AG04450 (cell line): ENCODE results near the gene NFIC. TPM values are rescaled to one million over a fixed set of nuclear protein-coding genes. Genes with fewer than 3 reads are reported as not detected.
"Not testable (repeated sequence)": the region's sequence is repeated elsewhere in the genome, so short reads cannot be mapped to it uniquely, and the experiment has no call there.

Experiments used
- CTCF ChIA-PET: fragments of 300-600, 350-600 bp; formaldehyde crosslinking; extraction: SDS; loops from one replicate; lab custom pipeline; 2022; ENCODE audit warnings: antibody characterized with exemption, inconsistent platforms; lab: Charles Lee
- POLR2A ChIA-PET: fragments of 350-600 bp; formaldehyde crosslinking; extraction: SDS; loops from one replicate; lab custom pipeline; 2021; ENCODE audit warnings: antibody characterized with exemption, inconsistent platforms; lab: Yijun Ruan, JAX
- DNase-seq: peaks from one replicate; pipeline ENCODE4 v3.0.0-alpha.2; 2011; ENCODE audit warnings: low read depth, low spot score
- H3K27ac ChIP-seq: one replicate; pipeline ENCODE4 v1.5.1; 2012; ENCODE audit warnings: low read depth, low read length, control low read depth
- H3K27me3 ChIP-seq: one replicate; pipeline ENCODE4 v1.6.0; 2012; ENCODE audit warnings: low read length; ENCODE audit not compliant: control insufficient read depth, insufficient read depth
- H3K4me3 ChIP-seq: 2 replicates; pipeline ENCODE4 v1.5.1; 2011; ENCODE audit warnings: mild to moderate bottlenecking, low read depth, low read length, control low read depth
- H3K9me3 ChIP-seq: 2 replicates; pipeline ENCODE4 v1.5.1; 2012; ENCODE audit warnings: low read length; ENCODE audit not compliant: control insufficient read depth, insufficient read depth
- polyA plus RNA-seq: library from polyadenylated mRNA; depleted of rRNA; stranded (reverse); fragments of >200 nt; gene quantifications from 2 replicates; pipeline ENCODE4 v1.2.3, GENCODE V29; 2011
- TF ChIP-seq, protein P1 (sequence below): IDR thresholded peaks from 2 replicates; pipeline ENCODE4 v1.5.1; 2011; ENCODE audit warnings: low read depth, low read length, control low read depth, inconsistent platforms

The NFIC gene
- polyA plus RNA-seq, 1 experiment, result 3.9 TPM

GRCh38 chr19:3420244-3420755 is 53.9 kb downstream of the NFIC start:
- TF ChIP-seq, protein P1, sequence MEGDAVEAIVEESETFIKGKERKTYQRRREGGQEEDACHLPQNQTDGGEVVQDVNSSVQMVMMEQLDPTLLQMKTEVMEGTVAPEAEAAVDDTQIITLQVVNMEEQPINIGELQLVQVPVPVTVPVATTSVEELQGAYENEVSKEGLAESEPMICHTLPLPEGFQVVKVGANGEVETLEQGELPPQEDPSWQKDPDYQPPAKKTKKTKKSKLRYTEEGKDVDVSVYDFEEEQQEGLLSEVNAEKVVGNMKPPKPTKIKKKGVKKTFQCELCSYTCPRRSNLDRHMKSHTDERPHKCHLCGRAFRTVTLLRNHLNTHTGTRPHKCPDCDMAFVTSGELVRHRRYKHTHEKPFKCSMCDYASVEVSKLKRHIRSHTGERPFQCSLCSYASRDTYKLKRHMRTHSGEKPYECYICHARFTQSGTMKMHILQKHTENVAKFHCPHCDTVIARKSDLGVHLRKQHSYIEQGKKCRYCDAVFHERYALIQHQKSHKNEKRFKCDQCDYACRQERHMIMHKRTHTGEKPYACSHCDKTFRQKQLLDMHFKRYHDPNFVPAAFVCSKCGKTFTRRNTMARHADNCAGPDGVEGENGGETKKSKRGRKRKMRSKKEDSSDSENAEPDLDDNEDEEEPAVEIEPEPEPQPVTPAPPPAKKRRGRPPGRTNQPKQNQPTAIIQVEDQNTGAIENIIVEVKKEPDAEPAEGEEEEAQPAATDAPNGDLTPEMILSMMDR, result no peak
- CTCF ChIA-PET, result interaction anchor here (4.1 kb wide), 1 partner anchor 10 kb away, joined by 32 read pairs; no protein-coding TSS in a partner anchor

DNA sequence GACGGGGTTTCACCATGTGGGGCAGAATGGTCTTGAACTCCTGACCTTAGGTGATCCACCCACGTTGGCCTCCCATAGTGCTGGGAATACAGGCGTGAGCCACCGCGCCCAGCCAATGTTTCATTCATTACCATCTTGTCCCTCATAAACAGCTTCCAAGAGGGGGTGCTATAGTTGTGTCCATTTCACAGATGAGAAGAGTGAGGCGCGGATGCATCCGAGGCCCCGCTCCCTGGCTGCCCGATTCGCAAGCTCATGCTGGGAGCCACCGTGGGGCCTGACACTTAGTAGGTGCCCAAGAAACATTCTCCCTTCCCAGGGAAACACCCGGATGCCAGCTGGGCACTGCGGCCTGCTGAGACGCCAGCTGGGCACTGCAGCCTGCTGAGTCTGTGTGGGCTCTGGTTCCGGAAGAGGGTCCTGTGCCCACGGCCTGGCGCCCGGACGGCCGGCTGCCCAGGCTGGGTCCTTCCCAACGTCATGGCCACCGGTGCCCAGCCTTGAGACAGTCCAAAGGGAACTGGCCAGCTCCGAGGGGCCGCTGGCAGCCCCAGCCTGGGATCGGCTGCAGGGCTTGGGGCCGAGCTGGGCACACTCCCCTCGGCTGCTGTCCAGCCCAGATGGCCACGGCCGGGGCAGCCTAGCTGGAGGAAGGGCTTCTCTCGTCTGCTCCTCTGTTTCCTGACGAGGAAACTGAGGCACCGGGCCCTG is 54.7 kb downstream of the NFIC start:
- no peaks in the 10 kb centered on the region; the same call in 1 of the 2 replicates for H3K9me3 ChIP-seq
- ChIA-PET POLR2A (no interaction called here), CTCF (interaction anchor here (4.1 kb wide), 1 partner anchor 9 kb away, joined by 32 read pairs; no protein-coding TSS in a partner anchor)
- TF ChIP-seq, protein P1, result no peak
- no peak overlapping the region for H3K27ac ChIP-seq
- no peak for DNase-seq
- no peak overlapping the region for H3K4me3 ChIP-seq
- H3K27me3 ChIP-seq, result no peaks in the 10 kb centered on the region

More at GRCh38 chr19:3420244-3420755, 53.9 kb downstream of the NFIC start:
- POLR2A ChIA-PET, result no interaction called here
- Histone ChIP-seq H3K27me3 (no peaks in the 10 kb centered on the region), H3K9me3 (no peaks in the 10 kb centered on the region; the same call in 1 of the 2 replicates), H3K4me3 (no peak overlapping the region), H3K27ac (no peak overlapping the region)
- DNase-seq, result no peak

GRCh38 chr19:3421656-3422055 is 55.3 kb downstream of the NFIC start:
- DNase-seq, H3K27me3 ChIP-seq, H3K9me3 ChIP-seq, H3K4me3 ChIP-seq, H3K27ac ChIP-seq, POLR2A ChIA-PET: not testable (repeated sequence)
- CTCF ChIA-PET, result interaction anchor here (4.1 kb wide), 1 partner anchor 9 kb away, joined by 32 read pairs; no protein-coding TSS in a partner anchor

DNA sequence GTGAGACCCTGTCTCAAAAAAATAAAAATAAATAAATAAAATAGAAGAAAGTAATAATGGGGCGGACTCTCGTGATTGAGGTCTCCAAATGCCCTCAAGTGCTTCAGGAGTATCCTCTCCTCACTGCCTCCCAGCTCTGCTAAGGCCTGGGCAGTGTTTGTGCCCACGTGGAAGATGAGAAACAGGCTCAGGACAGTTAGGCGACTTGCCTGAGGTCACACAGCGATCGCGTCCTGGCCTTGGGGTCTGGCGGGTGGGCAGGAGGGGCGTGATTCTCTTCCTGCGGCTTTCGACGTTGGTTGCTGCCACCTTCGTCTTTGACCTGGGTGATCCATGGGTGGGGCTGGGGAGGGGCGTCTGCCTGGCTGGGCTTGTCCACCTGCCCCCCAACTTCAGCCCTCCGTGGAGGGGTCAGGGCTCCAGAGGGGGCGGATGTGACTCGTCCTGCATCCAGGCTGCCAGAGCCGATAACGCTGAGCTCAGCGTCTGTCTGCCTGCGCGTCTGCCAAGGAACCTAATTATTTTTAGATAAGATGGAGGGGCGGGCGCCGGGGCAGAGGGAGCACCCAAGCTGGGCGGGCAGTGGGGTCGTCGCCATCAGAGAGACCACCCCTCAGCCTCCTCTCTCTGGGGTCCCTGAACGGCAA is 56.9 kb downstream of the NFIC start:
- no peak overlapping the region for H3K4me3 ChIP-seq
- ChIA-PET POLR2A (no interaction called here), CTCF (interaction anchor here (0.9 kb wide), 1 partner anchor 8 kb away, joined by 3 read pairs; no protein-coding TSS in a partner anchor)
- H3K9me3 ChIP-seq, result peaks cover 4% of the 10 kb centered on the region; the same call in 1 of the 2 replicates
- no peak for DNase-seq
- TF ChIP-seq, protein P1, result no peak
- H3K27ac ChIP-seq, result no peak overlapping the region
- H3K27me3 ChIP-seq, result no peaks in the 10 kb centered on the region

DNA sequence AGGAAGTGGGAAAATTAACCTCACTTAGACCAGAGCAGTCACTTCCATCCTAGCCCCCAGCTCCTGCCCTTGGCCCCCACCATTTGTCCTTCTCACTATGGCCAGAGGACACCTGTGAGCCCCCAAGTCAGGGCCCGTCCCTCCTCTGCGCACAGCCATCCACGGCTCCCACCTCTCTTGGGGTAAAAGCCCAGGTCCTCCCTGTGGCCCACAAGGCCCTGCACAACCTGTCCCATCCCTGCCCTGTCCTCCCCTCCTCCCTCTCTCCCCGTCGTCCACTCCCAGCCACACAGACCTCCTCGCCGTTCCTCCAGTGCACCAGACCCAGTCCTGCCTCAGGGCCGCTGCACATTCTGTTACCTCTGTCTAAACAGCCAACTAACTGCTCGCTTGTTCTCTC is 60.0 kb downstream of the NFIC start:
- TF ChIP-seq, protein P1, result no peak
- Histone ChIP-seq H3K27me3 (no peaks in the 10 kb centered on the region), H3K27ac (no peak overlapping the region), H3K9me3 (peaks cover 4% of the 10 kb centered on the region; the same call in 1 of the 2 replicates), H3K4me3 (no peak overlapping the region)
- ChIA-PET CTCF (no interaction called here), POLR2A (interaction anchor here (0.6 kb wide), 1 partner anchor 51 kb away, joined by 3 read pairs; no protein-coding TSS in a partner anchor)
- DNase-seq, result no peak

DNA sequence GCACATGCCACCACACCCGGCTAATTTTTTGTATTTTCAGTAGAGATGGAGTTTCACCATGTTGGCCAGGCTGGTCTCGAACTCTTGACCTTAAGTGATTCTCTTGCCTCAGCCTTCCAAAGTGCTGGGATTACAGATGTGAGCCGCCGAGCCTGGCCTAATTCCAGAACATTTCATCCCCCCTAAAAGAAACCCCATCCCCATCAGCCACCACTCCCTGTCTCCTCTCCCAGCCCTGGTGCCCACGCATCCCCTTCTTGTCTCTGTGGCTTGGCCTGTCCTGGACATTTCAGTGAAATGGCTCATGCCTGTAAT is 63.9 kb downstream of the NFIC start:
- ChIA-PET CTCF (interaction anchor here (1.1 to 3.4 kb wide), 14 partner anchors 8 to 125 kb away, joined by 3 to 32 read pairs (median 6); no protein-coding TSS in a partner anchor), POLR2A (interaction anchor here (1.0 kb wide), 1 partner anchor 76 kb away, joined by 3 read pairs; the partner anchor contains the start of gene FZR1)
- H3K4me3 ChIP-seq, DNase-seq, H3K27me3 ChIP-seq, H3K27ac ChIP-seq: not testable (repeated sequence)
- H3K9me3 ChIP-seq, result peaks cover 18% of the 10 kb centered on the region
